ENCODE data around the gene GNG2. TPM values are rescaled to one million over a fixed set of nuclear protein-coding genes. Genes with fewer than 3 reads are reported as not detected.

Gene GNG2
- total and polyA plus RNA-seq, 10 of the 15 experiments (the other 5 are each of a cell fraction or from before 2014, with no cell fraction given), result 31.6 to 114 (median 66.4) TPM

DNA sequence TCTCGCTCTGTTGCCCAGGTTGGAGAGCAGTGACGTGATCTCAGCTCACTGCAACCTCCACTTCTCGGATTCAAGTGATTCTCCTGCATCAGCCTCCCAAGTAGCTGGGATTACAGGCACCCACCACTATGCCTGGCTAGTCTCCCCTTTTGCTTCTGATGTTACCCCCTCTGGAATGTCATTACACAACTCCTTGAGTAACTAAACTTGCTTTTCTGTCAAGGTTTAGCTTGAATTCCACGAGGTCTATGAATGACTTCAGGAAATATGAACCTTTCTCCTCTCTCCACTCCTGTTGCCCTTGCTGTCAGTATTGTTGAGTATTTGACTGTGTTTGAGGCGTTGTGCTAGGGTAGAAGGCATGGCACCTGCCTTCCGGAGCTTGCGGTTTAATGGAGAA lies 112.2 kb downstream of the GNG2 start:
- RAD21 ChIA-PET (ENCODE audit: unreplicated experiment), result no interaction called here
- WGBS (ENCODE audit: insufficient coverage, insufficient replicate concordance, low lambda C conversion rate, missing lambda C conversion rate), result 66% methylated on average over 7 of the region's 7 CpGs
- POLR2A ChIA-PET, result no interaction called here
- no peak overlapping the region for H3K27ac ChIP-seq (ENCODE audit: control insufficient read depth, insufficient read depth)
- H3K4me2 ChIP-seq (ENCODE audit: control insufficient read depth, insufficient read depth), result no peak overlapping the region
- CTCF ChIA-PET, result interaction anchor here (1.2 kb wide), 1 partner anchor 10 kb away, joined by 3 read pairs; no protein-coding TSS in a partner anchor
- DNase-seq (ENCODE audit: low read depth, low spot score) (no peak), ATAC-seq (no peak), FAIRE-seq (no peak)
- in situ Hi-C loops (cut with MboI) (no loop called here), intact Hi-C loops (cut with micrococcal nuclease; ENCODE audit: unreplicated experiment) (no loop called here)
- H4K20me1 ChIP-seq (ENCODE audit: control insufficient read depth, insufficient read depth), result no peaks in the 10 kb centered on the region; the same call in 1 of the 2 replicates
- no TSS peak for BruUV-seq (replicated peaks)
- peaks cover 0 to 3% of the 10 kb centered on the region in 2 experiments; a peak in 1 of 4 replicates for H3K36me3 ChIP-seq (ENCODE audit: control insufficient read depth in 2 of 2, insufficient read depth in 2 of 2, low read length in 1 of 2)
- no peaks in the 10 kb centered on the region for H3K4me1 ChIP-seq (ENCODE audit: control insufficient read depth, insufficient read depth, low read length)
- H2AFZ ChIP-seq (ENCODE audit: control insufficient read depth, low read depth, low read length), result no peak overlapping the region
- H3K9ac ChIP-seq (ENCODE audit: control insufficient read depth, insufficient read depth, low read length), result no peak overlapping the region
- H3K79me2 ChIP-seq (ENCODE audit: control insufficient read depth, insufficient read depth, low read length), result no peaks in the 10 kb centered on the region
- H3K9me3 ChIP-seq (replicated peaks; ENCODE audit: control insufficient read depth, insufficient read depth, low read length), result no peaks in the 10 kb centered on the region
- no peak overlapping the region for H3K4me3 ChIP-seq
- no peaks in the 10 kb centered on the region for H3K27me3 ChIP-seq (replicated peaks in 1 of 2; ENCODE audit: control insufficient read depth in 2 of 2, insufficient read depth in 2 of 2, low read length in 1 of 2)
- SMC1A ChIA-PET (ENCODE audit: uncharacterized antibody, unreplicated experiment), result interaction anchor here (0.6 kb wide), 1 partner anchor 9 kb away, joined by 3 read pairs; no protein-coding TSS in a partner anchor
- TF ChIP-seq, protein P1, sequence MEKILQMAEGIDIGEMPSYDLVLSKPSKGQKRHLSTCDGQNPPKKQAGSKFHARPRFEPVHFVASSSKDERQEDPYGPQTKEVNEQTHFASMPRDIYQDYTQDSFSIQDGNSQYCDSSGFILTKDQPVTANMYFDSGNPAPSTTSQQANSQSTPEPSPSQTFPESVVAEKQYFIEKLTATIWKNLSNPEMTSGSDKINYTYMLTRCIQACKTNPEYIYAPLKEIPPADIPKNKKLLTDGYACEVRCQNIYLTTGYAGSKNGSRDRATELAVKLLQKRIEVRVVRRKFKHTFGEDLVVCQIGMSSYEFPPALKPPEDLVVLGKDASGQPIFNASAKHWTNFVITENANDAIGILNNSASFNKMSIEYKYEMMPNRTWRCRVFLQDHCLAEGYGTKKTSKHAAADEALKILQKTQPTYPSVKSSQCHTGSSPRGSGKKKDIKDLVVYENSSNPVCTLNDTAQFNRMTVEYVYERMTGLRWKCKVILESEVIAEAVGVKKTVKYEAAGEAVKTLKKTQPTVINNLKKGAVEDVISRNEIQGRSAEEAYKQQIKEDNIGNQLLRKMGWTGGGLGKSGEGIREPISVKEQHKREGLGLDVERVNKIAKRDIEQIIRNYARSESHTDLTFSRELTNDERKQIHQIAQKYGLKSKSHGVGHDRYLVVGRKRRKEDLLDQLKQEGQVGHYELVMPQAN (conservative IDR thresholded peaks at IDR 0.05), result no peak
- no peak for TF ChIP-seq RUNX3 (IDR thresholded peaks at IDR 0.05; ENCODE audit: low read length)
- TF ChIP-seq SIX5 (IDR thresholded peaks at IDR 0.05; ENCODE audit: low read depth, low read length, severe bottlenecking), result no peak
- no peak for TF ChIP-seq RAD21 (IDR thresholded peaks at IDR 0.05; ENCODE audit: insufficient read depth, low read depth, low read length)
- TF ChIP-seq, protein P2, sequence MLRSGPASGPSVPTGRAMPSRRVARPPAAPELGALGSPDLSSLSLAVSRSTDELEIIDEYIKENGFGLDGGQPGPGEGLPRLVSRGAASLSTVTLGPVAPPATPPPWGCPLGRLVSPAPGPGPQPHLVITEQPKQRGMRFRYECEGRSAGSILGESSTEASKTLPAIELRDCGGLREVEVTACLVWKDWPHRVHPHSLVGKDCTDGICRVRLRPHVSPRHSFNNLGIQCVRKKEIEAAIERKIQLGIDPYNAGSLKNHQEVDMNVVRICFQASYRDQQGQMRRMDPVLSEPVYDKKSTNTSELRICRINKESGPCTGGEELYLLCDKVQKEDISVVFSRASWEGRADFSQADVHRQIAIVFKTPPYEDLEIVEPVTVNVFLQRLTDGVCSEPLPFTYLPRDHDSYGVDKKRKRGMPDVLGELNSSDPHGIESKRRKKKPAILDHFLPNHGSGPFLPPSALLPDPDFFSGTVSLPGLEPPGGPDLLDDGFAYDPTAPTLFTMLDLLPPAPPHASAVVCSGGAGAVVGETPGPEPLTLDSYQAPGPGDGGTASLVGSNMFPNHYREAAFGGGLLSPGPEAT (IDR thresholded peaks at IDR 0.05; ENCODE audit: low read depth), result no peak
- no peak for TF ChIP-seq CBX3 (IDR thresholded peaks at IDR 0.05; ENCODE audit: borderline replicate concordance, low read depth)
- no peak for TF ChIP-seq WRNIP1 (IDR thresholded peaks at IDR 0.05; ENCODE audit: borderline replicate concordance, low read depth, low read length)
- TF ChIP-seq SMC3 (IDR thresholded peaks at IDR 0.05; ENCODE audit: borderline replicate concordance, low read length), result no peak
- TF ChIP-seq, protein P3, sequence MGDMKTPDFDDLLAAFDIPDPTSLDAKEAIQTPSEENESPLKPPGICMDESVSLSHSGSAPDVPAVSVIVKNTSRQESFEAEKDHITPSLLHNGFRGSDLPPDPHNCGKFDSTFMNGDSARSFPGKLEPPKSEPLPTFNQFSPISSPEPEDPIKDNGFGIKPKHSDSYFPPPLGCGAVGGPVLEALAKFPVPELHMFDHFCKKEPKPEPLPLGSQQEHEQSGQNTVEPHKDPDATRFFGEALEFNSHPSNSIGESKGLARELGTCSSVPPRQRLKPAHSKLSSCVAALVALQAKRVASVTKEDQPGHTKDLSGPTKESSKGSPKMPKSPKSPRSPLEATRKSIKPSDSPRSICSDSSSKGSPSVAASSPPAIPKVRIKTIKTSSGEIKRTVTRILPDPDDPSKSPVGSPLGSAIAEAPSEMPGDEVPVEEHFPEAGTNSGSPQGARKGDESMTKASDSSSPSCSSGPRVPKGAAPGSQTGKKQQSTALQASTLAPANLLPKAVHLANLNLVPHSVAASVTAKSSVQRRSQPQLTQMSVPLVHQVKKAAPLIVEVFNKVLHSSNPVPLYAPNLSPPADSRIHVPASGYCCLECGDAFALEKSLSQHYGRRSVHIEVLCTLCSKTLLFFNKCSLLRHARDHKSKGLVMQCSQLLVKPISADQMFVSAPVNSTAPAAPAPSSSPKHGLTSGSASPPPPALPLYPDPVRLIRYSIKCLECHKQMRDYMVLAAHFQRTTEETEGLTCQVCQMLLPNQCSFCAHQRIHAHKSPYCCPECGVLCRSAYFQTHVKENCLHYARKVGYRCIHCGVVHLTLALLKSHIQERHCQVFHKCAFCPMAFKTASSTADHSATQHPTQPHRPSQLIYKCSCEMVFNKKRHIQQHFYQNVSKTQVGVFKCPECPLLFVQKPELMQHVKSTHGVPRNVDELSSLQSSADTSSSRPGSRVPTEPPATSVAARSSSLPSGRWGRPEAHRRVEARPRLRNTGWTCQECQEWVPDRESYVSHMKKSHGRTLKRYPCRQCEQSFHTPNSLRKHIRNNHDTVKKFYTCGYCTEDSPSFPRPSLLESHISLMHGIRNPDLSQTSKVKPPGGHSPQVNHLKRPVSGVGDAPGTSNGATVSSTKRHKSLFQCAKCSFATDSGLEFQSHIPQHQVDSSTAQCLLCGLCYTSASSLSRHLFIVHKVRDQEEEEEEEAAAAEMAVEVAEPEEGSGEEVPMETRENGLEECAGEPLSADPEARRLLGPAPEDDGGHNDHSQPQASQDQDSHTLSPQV (IDR thresholded peaks at IDR 0.05), result no peak
- TF ChIP-seq NFYB (IDR thresholded peaks at IDR 0.05; ENCODE audit: insufficient read depth, low read depth, low read length), result no peak
- TF ChIP-seq, protein P4, sequence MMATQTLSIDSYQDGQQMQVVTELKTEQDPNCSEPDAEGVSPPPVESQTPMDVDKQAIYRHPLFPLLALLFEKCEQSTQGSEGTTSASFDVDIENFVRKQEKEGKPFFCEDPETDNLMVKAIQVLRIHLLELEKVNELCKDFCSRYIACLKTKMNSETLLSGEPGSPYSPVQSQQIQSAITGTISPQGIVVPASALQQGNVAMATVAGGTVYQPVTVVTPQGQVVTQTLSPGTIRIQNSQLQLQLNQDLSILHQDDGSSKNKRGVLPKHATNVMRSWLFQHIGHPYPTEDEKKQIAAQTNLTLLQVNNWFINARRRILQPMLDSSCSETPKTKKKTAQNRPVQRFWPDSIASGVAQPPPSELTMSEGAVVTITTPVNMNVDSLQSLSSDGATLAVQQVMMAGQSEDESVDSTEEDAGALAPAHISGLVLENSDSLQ (IDR thresholded peaks at IDR 0.05), result no peak
